Measurements from ENCODE around the gene ZFP14. TPM values are rescaled to one million over a fixed set of nuclear protein-coding genes. Genes with fewer than 3 reads are reported as not detected.
A peak's percentile ranks its signal among the peaks of the same experiment; 100 is the strongest.

ZFP14 gene
- total RNA-seq, 1 experiment from 2014 or later, result 3.5 TPM

- H3K4me1 ChIP-seq, result peaks cover 5% of the 10 kb centered on the region
- Mint-ChIP-seq H3K27ac (ENCODE audit: unreplicated experiment) (peak overlapping the region; percentile 93), H3K27me3 (ENCODE audit: insufficient read depth, unreplicated experiment) (no peaks in the 10 kb centered on the region), H3K4me1 (ENCODE audit: low read depth, unreplicated experiment) (peaks cover 8% of the 10 kb centered on the region), H3K36me3 (ENCODE audit: insufficient read depth, unreplicated experiment) (peaks cover 7% of the 10 kb centered on the region), H3K9me3 (ENCODE audit: unreplicated experiment) (no peaks in the 10 kb centered on the region), H3K4me3 (ENCODE audit: unreplicated experiment) (peak overlapping the region; percentile 94)
- H3K4me3 ChIP-seq (ENCODE audit: low read depth, low read length), result peak overlapping the region; percentile 94
- no peak for DNase-seq
- no peaks in the 10 kb centered on the region for H3K27me3 ChIP-seq (replicated peaks; ENCODE audit: control insufficient read depth, insufficient read depth, low read length)
- H3K36me3 ChIP-seq (ENCODE audit: control insufficient read depth, insufficient read depth, low read length), result no peaks in the 10 kb centered on the region
- CTCF ChIA-PET, result interaction anchor here (1.2 kb wide), 1 partner anchor 110 kb away, joined by 3 read pairs; the partner anchor contains the start of gene ZNF566
- TF ChIP-seq, protein P1, sequence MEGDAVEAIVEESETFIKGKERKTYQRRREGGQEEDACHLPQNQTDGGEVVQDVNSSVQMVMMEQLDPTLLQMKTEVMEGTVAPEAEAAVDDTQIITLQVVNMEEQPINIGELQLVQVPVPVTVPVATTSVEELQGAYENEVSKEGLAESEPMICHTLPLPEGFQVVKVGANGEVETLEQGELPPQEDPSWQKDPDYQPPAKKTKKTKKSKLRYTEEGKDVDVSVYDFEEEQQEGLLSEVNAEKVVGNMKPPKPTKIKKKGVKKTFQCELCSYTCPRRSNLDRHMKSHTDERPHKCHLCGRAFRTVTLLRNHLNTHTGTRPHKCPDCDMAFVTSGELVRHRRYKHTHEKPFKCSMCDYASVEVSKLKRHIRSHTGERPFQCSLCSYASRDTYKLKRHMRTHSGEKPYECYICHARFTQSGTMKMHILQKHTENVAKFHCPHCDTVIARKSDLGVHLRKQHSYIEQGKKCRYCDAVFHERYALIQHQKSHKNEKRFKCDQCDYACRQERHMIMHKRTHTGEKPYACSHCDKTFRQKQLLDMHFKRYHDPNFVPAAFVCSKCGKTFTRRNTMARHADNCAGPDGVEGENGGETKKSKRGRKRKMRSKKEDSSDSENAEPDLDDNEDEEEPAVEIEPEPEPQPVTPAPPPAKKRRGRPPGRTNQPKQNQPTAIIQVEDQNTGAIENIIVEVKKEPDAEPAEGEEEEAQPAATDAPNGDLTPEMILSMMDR (IDR thresholded peaks at IDR 0.05; ENCODE audit: insufficient read depth in 1 of 2, low read depth in 1 of 2, low read length in 1 of 2, severe bottlenecking in 1 of 2, unreplicated experiment in 1 of 2), result no peak
- BruUV-seq (replicated peaks), result no TSS peak
- peaks cover 27% of the 10 kb centered on the region for H3K9me3 ChIP-seq
- POLR2A ChIA-PET, result interaction anchor here (1.3 kb wide), 1 partner anchor 165 kb away, joined by 3 read pairs; the partner anchor contains the start of genes ZNF146 and ZNF565
- intact Hi-C loops (cut with micrococcal nuclease; ENCODE audit: unreplicated experiment), result loop anchor here (1.0 kb wide), 1 partner anchor 110 kb away; the partner anchor contains the start of gene ZNF566
These were observed 464 bp upstream of the ZFP14 start for GRCh38 chr19:36379510-36379819.

DNA sequence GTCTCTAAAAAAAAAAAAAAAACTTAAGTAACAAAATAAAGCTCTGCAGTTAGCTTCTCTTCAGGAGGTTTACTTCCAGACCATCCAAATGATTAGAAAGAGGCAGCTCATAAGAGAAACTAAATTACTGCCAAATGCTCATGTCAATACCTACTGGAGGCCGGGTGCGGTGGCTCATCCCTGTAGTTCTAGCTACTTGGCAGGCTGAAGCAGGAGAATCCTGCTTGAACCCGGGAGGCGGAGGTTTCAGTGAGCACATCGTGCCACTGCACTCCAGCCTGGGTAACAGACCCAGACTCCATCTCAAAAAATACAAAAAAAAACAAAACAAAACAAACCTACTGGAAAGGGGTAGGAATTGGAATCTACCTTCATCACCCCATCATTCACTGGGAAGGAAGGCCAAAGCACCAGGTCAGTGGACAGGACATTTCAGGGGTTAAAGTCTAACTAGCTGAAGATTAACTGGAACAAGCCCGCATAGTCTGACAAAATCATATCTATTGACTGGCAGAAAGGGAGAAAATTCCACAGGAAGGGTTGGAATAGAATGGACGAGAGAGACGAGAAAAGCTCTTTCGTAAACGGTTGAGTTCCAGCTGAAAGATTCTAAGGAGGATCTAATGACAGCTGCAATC is 1.3 kb downstream of the ZFP14 start:
- ChIA-PET CTCF (no interaction called here), POLR2A (no interaction called here)
- H3K4me3 ChIP-seq (ENCODE audit: low read depth, low read length), result peak overlapping the region; percentile 94
- Mint-ChIP-seq H3K27me3 (ENCODE audit: insufficient read depth, unreplicated experiment) (no peaks in the 10 kb centered on the region), H3K36me3 (ENCODE audit: insufficient read depth, unreplicated experiment) (peaks cover 12% of the 10 kb centered on the region), H3K4me3 (ENCODE audit: unreplicated experiment) (peak overlapping the region; percentile 94), H3K9me3 (ENCODE audit: unreplicated experiment) (peaks cover 6% of the 10 kb centered on the region), H3K27ac (ENCODE audit: unreplicated experiment) (peak overlapping the region; percentile 93), H3K4me1 (ENCODE audit: low read depth, unreplicated experiment) (peaks cover 8% of the 10 kb centered on the region)
- no peaks in the 10 kb centered on the region for H3K36me3 ChIP-seq (ENCODE audit: control insufficient read depth, insufficient read depth, low read length)
- peaks cover 5% of the 10 kb centered on the region for H3K4me1 ChIP-seq
- DNase-seq, result peak in 1 of 2 experiments; percentile 7
- intact Hi-C loops (cut with micrococcal nuclease; ENCODE audit: unreplicated experiment), result loop anchor here (1.0 kb wide), 1 partner anchor 196 kb away; the partner anchor contains the start of gene ZNF529
- no peaks in the 10 kb centered on the region for H3K27me3 ChIP-seq (replicated peaks; ENCODE audit: control insufficient read depth, insufficient read depth, low read length)
- TF ChIP-seq, protein P1 (IDR thresholded peaks at IDR 0.05; ENCODE audit: insufficient read depth in 1 of 2, low read depth in 1 of 2, low read length in 1 of 2, severe bottlenecking in 1 of 2, unreplicated experiment in 1 of 2), result no peak
- no TSS peak for BruUV-seq (replicated peaks)
- peaks cover 13% of the 10 kb centered on the region for H3K9me3 ChIP-seq

GRCh38 chr19:36373638-36374156 is 5.3 kb downstream of the ZFP14 start:
- peaks cover 24% of the 10 kb centered on the region for H3K9me3 Mint-ChIP-seq (ENCODE audit: unreplicated experiment)
- Histone ChIP-seq H3K36me3 (ENCODE audit: control insufficient read depth, insufficient read depth, low read length) (no peaks in the 10 kb centered on the region), H3K4me3 (ENCODE audit: low read depth, low read length) (no peak overlapping the region), H3K27me3 (replicated peaks; ENCODE audit: control insufficient read depth, insufficient read depth, low read length) (no peaks in the 10 kb centered on the region), H3K9me3 (peaks cover 3% of the 10 kb centered on the region; the same call in 1 of the 2 replicates), H3K4me1 (peaks cover 5% of the 10 kb centered on the region)
- H3K36me3 Mint-ChIP-seq (ENCODE audit: insufficient read depth, unreplicated experiment), result peaks cover 8% of the 10 kb centered on the region
- TF ChIP-seq, protein P1 (IDR thresholded peaks at IDR 0.05; ENCODE audit: insufficient read depth in 1 of 2, low read depth in 1 of 2, low read length in 1 of 2, severe bottlenecking in 1 of 2, unreplicated experiment in 1 of 2), result no peak
- no peaks in the 10 kb centered on the region for H3K27me3 Mint-ChIP-seq (ENCODE audit: insufficient read depth, unreplicated experiment)
- intact Hi-C loops (cut with micrococcal nuclease; ENCODE audit: unreplicated experiment), result no loop called here
- H3K27ac Mint-ChIP-seq (ENCODE audit: unreplicated experiment), result no peak overlapping the region
- ChIA-PET CTCF (interaction anchor here (0.7 kb wide), 1 partner anchor 16 kb away, joined by 4 read pairs; no protein-coding TSS in a partner anchor), POLR2A (no interaction called here)
- DNase-seq, result no peak
- BruUV-seq (replicated peaks), result no TSS peak
- peaks cover 8% of the 10 kb centered on the region for H3K4me1 Mint-ChIP-seq (ENCODE audit: low read depth, unreplicated experiment)
- H3K4me3 Mint-ChIP-seq (ENCODE audit: unreplicated experiment), result no peak overlapping the region
